Stimulated activated CD8-positive, alpha-beta memory T cell treated with anti-CD3 and anti-CD28 coated beads, Interleukin-7, amount 100 ng/mL, for 48 hours (primary cell): Measurements from ENCODE around the gene HOXA9.

Source experiments
- DNase-seq, 2 donors: peaks; one replicate each; pipeline ENCODE4 v3.0.0-alpha.2; 2020; ENCODE audit warnings: low read depth in 1 of 2; ENCODE audit errors: extremely low read depth in 1 of 2

Gene HOXA9

GRCh38 chr7:27177795-27178320 lies 12.5 kb upstream of the HOXA9 start:
- no peak for DNase-seq

- no peak for DNase-seq
These were observed 11.8 kb upstream of the HOXA9 start for GRCh38 chr7:27176962-27177794.

GRCh38 chr7:27176524-27176845 lies 11.1 kb upstream of the HOXA9 start:
- DNase-seq = no peak

GRCh38 chr7:27175626-27176523 lies 10.5 kb upstream of the HOXA9 start:
- DNase-seq = no peak

- DNase-seq = no peak
These were observed 9.7 kb upstream of the HOXA9 start for GRCh38 chr7:27174874-27175625.

GRCh38 chr7:27173956-27174873 lies 8.9 kb upstream of the HOXA9 start, which contains the start of gene HOXA10:
Gene HOXA10 (minus strand): TSS chr7:27174320. CDS start chr7:27174306, 14 bp downstream.
- DNase-seq = no peak

- DNase-seq = no peak
These were observed 8.2 kb upstream of the HOXA9 start for GRCh38 chr7:27173511-27173955.

- DNase-seq = no peak
These were observed 7.6 kb upstream of the HOXA9 start for GRCh38 chr7:27172823-27173510.

GRCh38 chr7:27172315-27172774 lies 7.0 kb upstream of the HOXA9 start:
- DNase-seq = no peak

GRCh38 chr7:27171637-27172314 lies 6.4 kb upstream of the HOXA9 start:
- no peak for DNase-seq

GRCh38 chr7:27171325-27171636 lies 5.9 kb upstream of the HOXA9 start:
- no peak for DNase-seq

- DNase-seq = no peak
These were observed 5.3 kb upstream of the HOXA9 start for GRCh38 chr7:27170426-27171324.

- no peak for DNase-seq
These were observed 4.5 kb upstream of the HOXA9 start for GRCh38 chr7:27169658-27170425.

- no peak for DNase-seq
These were observed 3.1 kb upstream of the HOXA9 start for GRCh38 chr7:27168265-27168947.

GRCh38 chr7:27167916-27168264 lies 2.6 kb upstream of the HOXA9 start:
- no peak for DNase-seq
